GM19328 (cell line): ENCODE measurements around the gene TMOD4.

Experiments used
- ATAC-seq: cut with Tn5 transposase; IDR thresholded peaks from one replicate; pipeline ENCODE4 v1.9.1; 2021; ENCODE audit warnings: mild to moderate bottlenecking, moderate library complexity; ENCODE audit not compliant: unreplicated experiment

Gene TMOD4

GRCh38 chr1:151143986-151144385 is 31.8 kb downstream of the TMOD4 start:
- ATAC-seq: no peak

DNA sequence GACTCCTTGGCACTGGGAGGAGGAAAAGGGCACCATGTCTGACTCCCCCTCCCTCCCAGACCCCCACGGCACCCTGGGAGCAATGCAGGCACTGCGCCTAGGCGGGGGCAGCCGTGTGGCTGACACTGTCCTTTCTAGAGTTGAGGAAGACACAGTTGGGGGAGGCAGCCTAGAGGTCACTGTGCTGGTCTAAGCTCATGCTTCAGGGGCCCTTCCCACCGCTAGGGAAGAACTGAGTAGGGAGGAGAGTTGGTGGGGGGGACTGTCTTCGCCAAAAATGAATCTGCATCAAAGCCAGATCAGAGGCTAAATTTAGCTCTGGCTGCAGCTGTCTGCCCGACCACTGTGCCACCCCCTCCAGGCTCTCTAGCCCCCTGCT is 32.7 kb downstream of the TMOD4 start:
- no peak for ATAC-seq

GRCh38 chr1:151142411-151143056 is 33.2 kb downstream of the TMOD4 start:
- no peak for ATAC-seq

DNA sequence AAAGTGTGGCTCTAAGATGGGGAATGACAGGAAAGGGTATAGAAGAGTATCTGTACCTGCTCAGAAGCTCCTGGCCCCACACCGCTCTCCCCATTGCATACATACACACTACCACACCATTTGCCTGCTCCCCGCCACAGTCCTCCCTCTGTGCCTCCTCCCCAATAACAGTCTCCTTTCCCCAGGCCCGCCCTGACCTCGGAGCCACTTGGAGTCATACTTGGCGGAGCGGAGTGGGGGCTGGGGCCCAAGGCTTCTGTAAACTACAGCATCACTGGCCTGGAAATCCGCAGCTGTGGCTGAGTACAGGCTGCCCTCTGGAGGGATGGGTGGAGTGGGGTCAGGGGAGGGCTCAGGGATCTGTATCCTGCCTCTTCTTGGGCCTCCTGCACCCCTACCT is 38.0 kb downstream of the TMOD4 start:
- ATAC-seq: no peak

DNA sequence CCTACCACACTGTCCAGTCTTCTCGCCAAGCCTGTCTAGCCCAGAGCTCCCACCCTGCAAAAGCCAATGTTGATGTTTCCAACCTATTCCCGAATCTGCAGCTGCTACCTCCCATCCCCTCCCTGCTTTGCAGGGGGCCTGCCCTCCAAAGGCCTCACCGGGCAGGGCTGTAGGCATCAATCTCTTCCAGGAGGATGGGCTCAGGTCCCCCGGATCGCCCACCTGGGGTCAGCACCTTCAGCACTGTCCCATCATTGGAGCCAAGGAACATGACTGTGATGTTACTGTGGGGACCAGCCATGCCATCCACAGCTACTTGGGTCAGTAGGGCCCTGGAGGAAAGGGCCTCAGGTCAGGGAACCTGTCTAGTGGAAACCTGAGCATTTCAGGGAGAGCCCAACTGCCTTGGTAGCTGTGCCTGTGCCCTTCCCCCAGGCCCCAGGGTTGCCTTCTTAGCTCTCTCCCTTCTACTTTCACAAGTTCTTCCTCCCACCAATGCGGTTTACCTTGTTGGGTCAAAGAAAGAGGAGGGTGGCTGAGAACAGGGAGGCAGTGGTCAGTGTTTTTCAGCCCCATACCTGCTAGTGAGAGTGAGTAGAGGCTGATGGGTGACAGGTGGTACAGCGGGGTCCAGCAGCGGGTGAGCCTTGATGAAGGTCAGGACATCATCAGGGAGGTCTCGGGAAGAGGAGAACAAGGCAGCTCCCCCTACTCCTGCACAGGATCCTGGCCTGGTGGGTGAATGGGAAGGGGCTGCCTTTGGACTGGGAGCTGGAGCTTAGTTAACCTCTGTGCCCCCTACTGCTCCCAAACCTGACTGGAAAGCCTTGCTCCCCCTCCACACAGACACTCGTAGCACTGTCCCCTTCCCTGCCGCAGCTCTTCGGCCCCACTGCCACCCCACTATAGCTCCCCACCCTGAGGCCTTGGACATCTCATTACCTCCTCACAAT is 40.1 kb downstream of the TMOD4 start:
- ATAC-seq: no peak

- ATAC-seq: no peak
Observed at GRCh38 chr1:151134991-151135390, 40.8 kb downstream of the TMOD4 start.

- no peak for ATAC-seq
Observed at GRCh38 chr1:151134396-151134795, 41.4 kb downstream of the TMOD4 start.

- ATAC-seq: no peak
Observed at GRCh38 chr1:151133018-151133806, 42.6 kb downstream of the TMOD4 start.

DNA sequence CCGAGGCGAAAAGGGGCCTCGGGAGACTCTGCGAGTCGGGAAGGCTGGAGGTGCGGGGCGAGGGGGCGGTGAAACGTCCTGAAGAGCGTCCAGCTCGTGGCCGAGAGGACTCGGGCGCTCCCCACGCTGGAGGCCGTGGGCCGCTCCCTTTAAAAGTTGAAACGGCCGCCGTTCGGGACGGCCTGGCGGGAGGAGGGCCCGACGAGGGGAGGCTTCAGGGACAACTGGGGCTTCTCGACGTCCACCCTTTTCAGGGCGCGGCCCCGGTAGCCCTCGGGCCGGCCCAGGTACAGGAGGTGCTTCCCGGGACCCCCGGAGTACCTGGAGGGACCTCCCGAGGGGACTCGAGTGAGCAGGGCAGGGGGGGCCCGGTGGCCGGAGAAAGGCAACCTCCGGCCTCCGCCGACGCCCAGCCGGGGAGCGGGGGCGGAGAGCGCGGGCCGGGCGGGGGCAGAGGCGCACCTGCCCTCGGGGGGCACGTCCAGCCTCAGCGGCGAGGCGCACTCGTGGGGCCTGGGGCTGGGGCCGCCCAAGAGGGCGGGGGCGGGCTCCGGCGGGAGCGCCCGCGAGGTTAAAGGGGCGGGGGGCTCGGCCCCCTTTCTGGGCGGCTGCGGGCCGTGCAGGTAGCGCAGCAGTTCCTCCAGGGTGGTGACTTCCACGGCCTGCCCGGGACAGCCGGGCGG is 43.3 kb downstream of the TMOD4 start:
- no peak for ATAC-seq

DNA sequence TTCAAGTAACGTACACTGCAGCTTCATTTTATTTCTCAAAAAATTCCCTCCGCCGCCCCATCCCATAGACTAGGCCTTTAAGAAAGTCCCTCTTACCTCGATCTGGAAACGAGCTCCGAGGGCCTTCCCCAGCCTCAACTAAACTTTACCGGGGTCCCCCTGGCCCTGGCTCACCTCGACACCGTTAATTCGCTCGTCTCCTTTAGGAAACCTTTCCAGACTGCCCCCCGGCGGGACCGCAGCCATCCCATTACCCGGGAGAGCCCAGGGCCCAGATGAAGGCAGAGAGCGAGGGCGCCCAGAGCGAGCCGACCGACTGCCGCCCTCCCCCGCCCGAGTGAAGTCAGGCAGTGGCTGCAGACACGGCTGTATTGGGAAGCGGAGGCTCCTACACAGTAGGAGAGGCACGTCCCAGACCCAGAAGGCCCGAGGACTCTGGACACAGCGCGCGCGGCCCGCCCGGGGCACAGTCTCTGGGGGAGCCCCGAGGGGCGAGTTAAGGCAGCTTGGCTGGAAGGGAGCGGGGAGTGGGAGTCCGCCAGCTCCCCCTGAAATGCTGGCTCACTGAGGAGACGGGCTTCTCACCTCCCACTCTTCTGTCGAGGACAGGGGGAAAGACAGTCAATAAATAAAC is 44.0 kb downstream of the TMOD4 start:
- ATAC-seq: no peak

- ATAC-seq: no peak
Observed at GRCh38 chr1:151130987-151131586, 44.7 kb downstream of the TMOD4 start.

- ATAC-seq: no peak
Observed at GRCh38 chr1:151128800-151129199, 47.0 kb downstream of the TMOD4 start.

DNA sequence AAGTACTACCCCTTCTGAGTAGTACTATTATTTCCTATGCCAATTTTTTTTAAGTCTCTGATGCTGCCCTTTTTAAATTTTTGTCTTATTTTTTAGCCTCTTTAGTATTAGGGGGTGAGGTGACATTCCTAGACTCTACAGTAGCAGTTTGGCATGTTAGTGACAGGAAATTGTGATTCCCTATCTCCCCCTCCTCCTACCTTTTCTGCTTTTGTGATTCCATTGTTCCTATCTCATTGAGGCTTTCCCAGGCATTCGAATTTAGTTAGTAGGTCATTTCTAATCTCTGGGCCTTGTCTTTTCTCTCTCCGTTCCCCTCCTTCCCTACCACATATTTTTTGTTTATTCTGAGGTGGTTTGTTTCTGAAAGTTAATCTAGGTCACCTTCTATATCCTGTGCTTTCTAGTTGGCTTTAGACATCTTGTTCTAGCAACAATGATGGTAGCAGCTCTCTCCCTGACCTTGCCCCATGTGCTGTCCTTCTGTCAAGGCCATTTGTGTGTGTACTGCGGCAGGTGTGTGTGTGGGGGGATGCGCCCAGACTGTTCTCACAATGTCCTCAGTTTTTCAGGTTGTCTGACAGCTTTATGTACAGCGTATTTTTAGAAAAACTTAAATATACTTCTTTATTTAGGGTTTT is 50.9 kb downstream of the TMOD4 start:
- no peak for ATAC-seq
